Liver (tissue), 9 donors: ENCODE data around the gene NFATC1. TPM values are rescaled to one million over a fixed set of nuclear protein-coding genes. Genes with fewer than 3 reads are reported as not detected.

Experiments
- DNase-seq: peaks from one replicate; pipeline ENCODE4 v3.0.0-alpha.2; 2017; ENCODE audit warnings: low spot score
- H3K27ac ChIP-seq, 2 donors: one replicate each; pipeline ENCODE4 v1.7.0; 2013; ENCODE audit warnings: inconsistent platforms in 2 of 2, low read length in 2 of 2, control low read depth in 1 of 2, low read depth in 1 of 2, mild to moderate bottlenecking in 1 of 2
- H3K27me3 ChIP-seq, 4 donors: one replicate each; pipeline versions ENCODE4 v1.6.1 to v1.7.0; 2013; ENCODE audit warnings: low read length in 3 of 4, inconsistent platforms in 1 of 4, mild to moderate bottlenecking in 1 of 4, moderate library complexity in 1 of 4; ENCODE audit not compliant: control insufficient read depth in 4 of 4, insufficient read depth in 4 of 4
- H3K36me3 ChIP-seq, 4 donors: one replicate each; pipeline versions ENCODE4 v1.6.1 to v1.7.0; 2013; ENCODE audit warnings: low read length in 3 of 4, mild to moderate bottlenecking in 3 of 4, low read depth in 1 of 4, moderate library complexity in 1 of 4; ENCODE audit not compliant: control insufficient read depth in 4 of 4, insufficient read depth in 3 of 4
- H3K4me1 ChIP-seq, 4 donors: one replicate each; pipeline versions ENCODE4 v1.6.1 to v1.7.0; 2013; ENCODE audit warnings: low read length in 3 of 4, mild to moderate bottlenecking in 3 of 4, moderate library complexity in 1 of 4; ENCODE audit not compliant: control insufficient read depth in 4 of 4, insufficient read depth in 4 of 4
- H3K4me3 ChIP-seq, 3 donors: one replicate each; pipeline versions ENCODE4 v1.6.1 to v1.7.0; 2013; ENCODE audit warnings: low read length in 3 of 3, control low read depth in 1 of 3, low read depth in 1 of 3, mild to moderate bottlenecking in 1 of 3
- H3K9ac ChIP-seq, 2 donors: one replicate each; pipeline ENCODE4 v1.7.0; 2013; ENCODE audit warnings: low read length in 2 of 2, mild to moderate bottlenecking in 2 of 2, moderate library complexity in 2 of 2, control low read depth in 1 of 2, low read depth in 1 of 2
- H3K9me3 ChIP-seq, 4 donors: one replicate each; pipeline versions ENCODE4 v1.6.1 to v1.7.0; 2013; ENCODE audit warnings: low read length in 3 of 4; ENCODE audit not compliant: control insufficient read depth in 4 of 4
- EGR1 ChIP-seq, 2 donors: IDR thresholded peaks; 2 replicates each; pipeline ENCODE4 v1.6.1; 2016 to 2018; ENCODE audit warnings: antibody characterized with exemption in 2 of 2, low read depth in 2 of 2
- FOXA1 ChIP-seq: IDR thresholded peaks from 2 replicates; pipeline ENCODE4 v1.6.1; 2016; ENCODE audit warnings: antibody characterized with exemption
- GABPA ChIP-seq, 2 donors: IDR thresholded peaks in 1 of 2; conservative IDR thresholded peaks in 1 of 2; 2 replicates each; pipeline ENCODE4 v1.6.1; 2016; ENCODE audit warnings: antibody characterized with exemption in 2 of 2, mild to moderate bottlenecking in 1 of 2, moderate library complexity in 1 of 2
- HNF4A ChIP-seq, 2 donors: conservative IDR thresholded peaks; 2 replicates each; pipeline ENCODE4 v1.6.1; 2016; ENCODE audit warnings: antibody characterized with exemption in 2 of 2, mild to moderate bottlenecking in 2 of 2
- HNF4G ChIP-seq: IDR thresholded peaks from 2 replicates; pipeline ENCODE4 v1.6.1; 2016; ENCODE audit warnings: antibody characterized with exemption
- JUND ChIP-seq, 2 donors: IDR thresholded peaks; 2 replicates each; pipeline ENCODE4 v1.6.1; 2016; ENCODE audit warnings: antibody characterized with exemption in 2 of 2
- RAD21 ChIP-seq, 2 donors: IDR thresholded peaks; 2 replicates each; pipeline ENCODE4 v1.6.1; 2016; ENCODE audit warnings: antibody characterized with exemption in 2 of 2, mild to moderate bottlenecking in 2 of 2
- SP1 ChIP-seq: IDR thresholded peaks from 2 replicates; pipeline ENCODE4 v1.6.1; 2018; ENCODE audit warnings: antibody characterized with exemption, mild to moderate bottlenecking
- YY1 ChIP-seq: IDR thresholded peaks from 2 replicates; pipeline ENCODE4 v1.6.1; 2016; ENCODE audit warnings: antibody characterized with exemption, mild to moderate bottlenecking
- WGBS: extraction: QIAGEN DNeasy Blood & Tissue Kit; methylation state at CpG from one replicate; pipeline ENCODE4 v1.1.7; 2013; 5-methylcytosine and 5-hydroxymethylcytosine counted together
- polyA plus RNA-seq, 2 donors: library from polyadenylated mRNA; stranded (reverse) in 1 of 2; unstranded in 1 of 2; fragments of 200-250 nt in 1 of 2; fragments of >200 nt in 1 of 2; fragmentation: Nextera tagmentation in 1 of 2; extraction: Ambion mirVana in 1 of 2; gene quantifications; one replicate each; pipeline versions ENCODE4 v1.2.1 to v1.2.3, GENCODE V29; 2013 to 2015
- total RNA-seq, 2 donors: library from RNA; depleted of rRNA; stranded (reverse); fragments of >200 nt; gene quantifications; one replicate each; pipeline ENCODE4 v1.2.3, GENCODE V29; 2014
- TF ChIP-seq, protein P1 (sequence below): IDR thresholded peaks from 2 replicates; pipeline ENCODE4 v1.6.1; 2016; ENCODE audit warnings: antibody characterized with exemption
- TF ChIP-seq, protein P2 (sequence below): IDR thresholded peaks from 2 replicates; pipeline ENCODE4 v1.6.1; 2016; ENCODE audit warnings: antibody characterized with exemption
- TF ChIP-seq, protein P3 (sequence below): IDR thresholded peaks from 2 replicates; pipeline ENCODE4 v1.6.1; 2016; ENCODE audit warnings: antibody characterized with exemption, mild to moderate bottlenecking
- donor health status: healthy.
- donor health status: healthy.
- donor health status: healthy.
- donor health status: healthy.
- donor health status: healthy.

The NFATC1 gene
- total and polyA plus RNA-seq, 4 donors: 0.57 to 2.2 (median 1.3) TPM

DNA sequence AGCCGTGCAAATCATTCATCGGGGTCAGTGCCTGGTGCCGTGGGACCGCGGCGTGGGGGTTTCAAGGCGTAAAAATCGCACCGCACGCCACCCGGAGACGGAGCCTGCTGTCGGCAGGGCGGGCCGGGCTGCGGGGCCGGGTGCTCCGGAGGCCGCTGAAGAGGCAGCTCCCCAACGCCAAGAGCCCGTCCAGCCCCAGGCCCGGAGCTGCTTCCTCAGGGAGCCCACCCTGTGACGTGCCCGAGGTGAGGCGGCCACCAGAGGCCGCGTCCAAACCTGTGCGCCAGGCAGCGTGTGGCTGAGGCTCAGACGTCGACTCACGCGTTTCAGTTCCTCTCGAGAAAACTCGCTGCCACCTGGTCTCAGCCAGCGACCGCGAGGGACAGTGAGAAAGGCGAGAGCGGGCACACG is 98.1 kb downstream of the NFATC1 start:
- Histone ChIP-seq H3K9me3 (peaks cover 0 to 6% (median 4%) of the 10 kb centered on the region in 4 donors), H3K27me3 (no peaks in the 10 kb centered on the region), H3K4me1 (no peaks in the 10 kb centered on the region), H3K36me3 (peaks cover 0 to 2% (median 0%) of the 10 kb centered on the region in 4 donors), H3K9ac (no peak overlapping the region), H3K4me3 (no peak overlapping the region), H3K27ac (no peak overlapping the region)
- no peak for DNase-seq
- no peak for TF ChIP-seq HNF4G
- TF ChIP-seq, protein P1, sequence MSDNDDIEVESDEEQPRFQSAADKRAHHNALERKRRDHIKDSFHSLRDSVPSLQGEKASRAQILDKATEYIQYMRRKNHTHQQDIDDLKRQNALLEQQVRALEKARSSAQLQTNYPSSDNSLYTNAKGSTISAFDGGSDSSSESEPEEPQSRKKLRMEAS: no peak
- TF ChIP-seq HNF4A (conservative IDR thresholded peaks at IDR 0.05): no peak
- TF ChIP-seq, protein P2, sequence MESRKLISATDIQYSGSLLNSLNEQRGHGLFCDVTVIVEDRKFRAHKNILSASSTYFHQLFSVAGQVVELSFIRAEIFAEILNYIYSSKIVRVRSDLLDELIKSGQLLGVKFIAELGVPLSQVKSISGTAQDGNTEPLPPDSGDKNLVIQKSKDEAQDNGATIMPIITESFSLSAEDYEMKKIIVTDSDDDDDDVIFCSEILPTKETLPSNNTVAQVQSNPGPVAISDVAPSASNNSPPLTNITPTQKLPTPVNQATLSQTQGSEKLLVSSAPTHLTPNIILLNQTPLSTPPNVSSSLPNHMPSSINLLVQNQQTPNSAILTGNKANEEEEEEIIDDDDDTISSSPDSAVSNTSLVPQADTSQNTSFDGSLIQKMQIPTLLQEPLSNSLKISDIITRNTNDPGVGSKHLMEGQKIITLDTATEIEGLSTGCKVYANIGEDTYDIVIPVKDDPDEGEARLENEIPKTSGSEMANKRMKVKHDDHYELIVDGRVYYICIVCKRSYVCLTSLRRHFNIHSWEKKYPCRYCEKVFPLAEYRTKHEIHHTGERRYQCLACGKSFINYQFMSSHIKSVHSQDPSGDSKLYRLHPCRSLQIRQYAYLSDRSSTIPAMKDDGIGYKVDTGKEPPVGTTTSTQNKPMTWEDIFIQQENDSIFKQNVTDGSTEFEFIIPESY: no peak
- no peak for TF ChIP-seq JUND (IDR thresholded peaks at IDR 0.05)
- TF ChIP-seq SP1: no peak
- WGBS: 98% methylated on average over 41 of the region's 41 CpGs

DNA sequence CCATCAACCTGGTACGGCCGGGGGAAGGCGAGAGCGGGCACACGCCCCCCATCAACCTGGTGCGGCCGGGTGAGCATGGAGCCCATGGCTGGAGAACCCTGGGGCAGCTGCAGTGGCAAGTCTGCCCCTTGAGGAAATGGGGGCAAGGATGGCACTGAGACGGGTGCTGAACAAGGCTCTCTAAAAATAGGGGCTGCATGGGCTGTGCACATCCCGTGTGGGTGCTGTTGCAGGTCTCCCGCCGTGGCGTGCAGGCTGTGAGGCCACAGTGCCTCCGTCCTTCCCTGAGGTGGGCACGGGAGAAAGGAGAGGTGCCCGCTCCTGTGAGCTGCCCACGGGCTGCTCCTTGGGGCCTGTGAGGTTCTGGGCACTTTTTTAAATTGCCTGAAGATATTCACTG is 99.2 kb downstream of the NFATC1 start:
- Histone ChIP-seq H3K4me1 (no peaks in the 10 kb centered on the region), H3K4me3 (no peak overlapping the region), H3K27me3 (no peaks in the 10 kb centered on the region), H3K9ac (no peak overlapping the region), H3K36me3 (peaks cover 0 to 2% (median 0%) of the 10 kb centered on the region in 4 donors), H3K9me3 (peaks cover 0 to 9% (median 5%) of the 10 kb centered on the region in 4 donors), H3K27ac (no peak overlapping the region)
- DNase-seq: no peak
- TF ChIP-seq, protein P1: no peak
- no peak for TF ChIP-seq YY1
- no peak for TF ChIP-seq FOXA1
- TF ChIP-seq, protein P3, sequence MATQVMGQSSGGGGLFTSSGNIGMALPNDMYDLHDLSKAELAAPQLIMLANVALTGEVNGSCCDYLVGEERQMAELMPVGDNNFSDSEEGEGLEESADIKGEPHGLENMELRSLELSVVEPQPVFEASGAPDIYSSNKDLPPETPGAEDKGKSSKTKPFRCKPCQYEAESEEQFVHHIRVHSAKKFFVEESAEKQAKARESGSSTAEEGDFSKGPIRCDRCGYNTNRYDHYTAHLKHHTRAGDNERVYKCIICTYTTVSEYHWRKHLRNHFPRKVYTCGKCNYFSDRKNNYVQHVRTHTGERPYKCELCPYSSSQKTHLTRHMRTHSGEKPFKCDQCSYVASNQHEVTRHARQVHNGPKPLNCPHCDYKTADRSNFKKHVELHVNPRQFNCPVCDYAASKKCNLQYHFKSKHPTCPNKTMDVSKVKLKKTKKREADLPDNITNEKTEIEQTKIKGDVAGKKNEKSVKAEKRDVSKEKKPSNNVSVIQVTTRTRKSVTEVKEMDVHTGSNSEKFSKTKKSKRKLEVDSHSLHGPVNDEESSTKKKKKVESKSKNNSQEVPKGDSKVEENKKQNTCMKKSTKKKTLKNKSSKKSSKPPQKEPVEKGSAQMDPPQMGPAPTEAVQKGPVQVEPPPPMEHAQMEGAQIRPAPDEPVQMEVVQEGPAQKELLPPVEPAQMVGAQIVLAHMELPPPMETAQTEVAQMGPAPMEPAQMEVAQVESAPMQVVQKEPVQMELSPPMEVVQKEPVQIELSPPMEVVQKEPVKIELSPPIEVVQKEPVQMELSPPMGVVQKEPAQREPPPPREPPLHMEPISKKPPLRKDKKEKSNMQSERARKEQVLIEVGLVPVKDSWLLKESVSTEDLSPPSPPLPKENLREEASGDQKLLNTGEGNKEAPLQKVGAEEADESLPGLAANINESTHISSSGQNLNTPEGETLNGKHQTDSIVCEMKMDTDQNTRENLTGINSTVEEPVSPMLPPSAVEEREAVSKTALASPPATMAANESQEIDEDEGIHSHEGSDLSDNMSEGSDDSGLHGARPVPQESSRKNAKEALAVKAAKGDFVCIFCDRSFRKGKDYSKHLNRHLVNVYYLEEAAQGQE: no peak
- TF ChIP-seq GABPA (IDR thresholded peaks at IDR 0.05 in 1 of 2, conservative IDR thresholded peaks at IDR 0.05 in 1 of 2): no peak
- no peak for TF ChIP-seq EGR1 (IDR thresholded peaks at IDR 0.05; ENCODE audit: low read depth in 2 of 2)
- no peak for TF ChIP-seq JUND (IDR thresholded peaks at IDR 0.05)
- no peak for TF ChIP-seq RAD21 (IDR thresholded peaks at IDR 0.05)
- TF ChIP-seq, protein P2: no peak
- 99% methylated on average over 16 of the region's 16 CpGs for WGBS
